ENCODE results near the gene PRDX4.
"Not testable (repeated sequence)": the region's sequence is repeated elsewhere in the genome, so short reads cannot be mapped to it uniquely, and the experiment has no call there.

Gene PRDX4

GRCh38 chrX:23656684-23657083, 10.6 kb upstream of the PRDX4 start:
- no peak for TF ChIP-seq CTCF (IDR thresholded peaks at IDR 0.05; ENCODE audit: low read depth, low read length, missing control alignments)
- DNase-seq: no peak
- no peaks in the 10 kb centered on the region for H3K36me3 ChIP-seq (replicated peaks)
- H3K4me3 ChIP-seq (ENCODE audit: low read depth, low read length): no peak overlapping the region
- no peaks in the 10 kb centered on the region for H3K27me3 ChIP-seq (replicated peaks)
- in situ Hi-C loops (cut with HindIII; ENCODE audit: low pct_ligation_motif_present, low sequenced_read_pairs): no loop called here
- H3K27ac ChIP-seq: no peak overlapping the region

GRCh38 chrX:23659339-23659738, 8.0 kb upstream of the PRDX4 start:
- no peak for DNase-seq
- TF ChIP-seq CTCF (IDR thresholded peaks at IDR 0.05; ENCODE audit: low read depth, low read length, missing control alignments): no peak
- Histone ChIP-seq H3K36me3 (replicated peaks) (no peaks in the 10 kb centered on the region), H3K27ac (no peak overlapping the region), H3K27me3 (replicated peaks) (no peaks in the 10 kb centered on the region), H3K4me3 (ENCODE audit: low read depth, low read length) (no peak overlapping the region)
- in situ Hi-C loops (cut with HindIII; ENCODE audit: low pct_ligation_motif_present, low sequenced_read_pairs): no loop called here

- in situ Hi-C loops (cut with HindIII; ENCODE audit: low pct_ligation_motif_present, low sequenced_read_pairs); H3K27ac ChIP-seq; H3K27me3 ChIP-seq (replicated peaks); H3K4me3 ChIP-seq (ENCODE audit: low read depth, low read length); H3K36me3 ChIP-seq (replicated peaks); DNase-seq: not testable (repeated sequence)
These were observed 7.1 kb upstream of the PRDX4 start for GRCh38 chrX:23660083-23660765.

- no peak for TF ChIP-seq CTCF (IDR thresholded peaks at IDR 0.05; ENCODE audit: low read depth, low read length, missing control alignments)
- Histone ChIP-seq H3K27me3 (replicated peaks) (no peaks in the 10 kb centered on the region), H3K4me3 (ENCODE audit: low read depth, low read length) (no peak overlapping the region), H3K36me3 (replicated peaks) (no peaks in the 10 kb centered on the region), H3K27ac (no peak overlapping the region)
- in situ Hi-C loops (cut with HindIII; ENCODE audit: low pct_ligation_motif_present, low sequenced_read_pairs): no loop called here
- no peak for DNase-seq
These were observed 6.5 kb upstream of the PRDX4 start for GRCh38 chrX:23660766-23661132.

- Histone ChIP-seq H3K27ac (no peak overlapping the region), H3K36me3 (replicated peaks) (no peaks in the 10 kb centered on the region), H3K4me3 (ENCODE audit: low read depth, low read length) (no peak overlapping the region), H3K27me3 (replicated peaks) (no peaks in the 10 kb centered on the region)
- DNase-seq: no peak
- in situ Hi-C loops (cut with HindIII; ENCODE audit: low pct_ligation_motif_present, low sequenced_read_pairs): no loop called here
- TF ChIP-seq CTCF (IDR thresholded peaks at IDR 0.05; ENCODE audit: low read depth, low read length, missing control alignments): no peak
These were observed 5.6 kb upstream of the PRDX4 start for GRCh38 chrX:23661671-23662070.

GRCh38 chrX:23662187-23662586, 5.1 kb upstream of the PRDX4 start:
- Histone ChIP-seq H3K27me3 (replicated peaks) (no peaks in the 10 kb centered on the region), H3K27ac (no peak overlapping the region), H3K4me3 (ENCODE audit: low read depth, low read length) (no peak overlapping the region), H3K36me3 (replicated peaks) (no peaks in the 10 kb centered on the region)
- in situ Hi-C loops (cut with HindIII; ENCODE audit: low pct_ligation_motif_present, low sequenced_read_pairs): no loop called here
- no peak for TF ChIP-seq CTCF (IDR thresholded peaks at IDR 0.05; ENCODE audit: low read depth, low read length, missing control alignments)
- DNase-seq: no peak
